ENCODE data around the gene WBP1L.
A peak's percentile ranks its signal among the peaks of the same experiment; 100 is the strongest.
"Not testable (repeated sequence)": the region's sequence is repeated elsewhere in the genome, so short reads cannot be mapped to it uniquely, and the experiment has no call there.

WBP1L gene

DNA sequence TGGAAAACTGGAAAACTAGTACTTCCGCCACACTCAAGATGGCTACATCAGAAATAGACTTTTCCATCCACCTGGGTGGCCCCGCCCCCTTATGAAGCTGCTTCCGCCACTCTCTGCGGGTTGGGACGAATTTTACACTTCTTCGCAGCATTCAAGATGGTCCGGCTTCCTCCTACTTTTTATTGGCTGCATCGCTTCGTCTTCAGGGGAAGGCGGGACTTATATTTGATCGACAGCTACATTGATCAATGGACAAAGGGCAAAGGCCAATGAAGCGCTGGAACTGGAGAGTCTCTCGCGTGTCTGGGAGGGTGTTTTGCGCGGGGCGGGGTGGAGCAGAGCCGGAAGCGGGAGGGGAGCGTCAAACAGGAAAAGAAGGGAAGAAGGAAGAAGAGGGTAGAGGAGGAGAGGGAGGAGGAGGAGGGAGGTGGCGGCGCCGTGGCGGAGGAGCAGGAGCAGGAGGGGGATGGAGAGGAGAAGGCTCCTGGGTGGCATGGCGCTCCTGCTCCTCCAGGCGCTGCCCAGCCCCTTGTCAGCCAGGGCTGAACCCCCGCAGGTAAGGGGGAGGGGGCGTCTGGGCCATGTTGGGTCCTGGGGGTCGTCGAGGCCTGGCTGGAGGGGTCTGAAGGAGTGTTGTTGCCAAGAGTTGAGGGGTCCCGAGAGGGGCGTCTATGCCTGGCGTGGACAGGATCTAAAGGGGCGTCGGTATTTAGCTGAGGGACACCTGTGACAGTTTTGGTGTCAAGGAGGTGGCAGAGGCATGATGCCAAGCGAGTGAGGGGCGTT is at the start of gene WBP1L:
WBP1L (plus strand) TSS at position 361 of the 786 bp plus-strand sequence; CDS start at position 467, 106 bp downstream.
- peak; percentile 88 for DNase-seq

- DNase-seq, result not testable (repeated sequence)
These were observed 48.3 kb upstream of the WBP1L start for GRCh38 chr10:102695401-102695800.

GRCh38 chr10:102696736-102697135 is 47.0 kb upstream of the WBP1L start:
- DNase-seq, result no peak

GRCh38 chr10:102698894-102699293 is 44.9 kb upstream of the WBP1L start:
- no peak for DNase-seq

DNA sequence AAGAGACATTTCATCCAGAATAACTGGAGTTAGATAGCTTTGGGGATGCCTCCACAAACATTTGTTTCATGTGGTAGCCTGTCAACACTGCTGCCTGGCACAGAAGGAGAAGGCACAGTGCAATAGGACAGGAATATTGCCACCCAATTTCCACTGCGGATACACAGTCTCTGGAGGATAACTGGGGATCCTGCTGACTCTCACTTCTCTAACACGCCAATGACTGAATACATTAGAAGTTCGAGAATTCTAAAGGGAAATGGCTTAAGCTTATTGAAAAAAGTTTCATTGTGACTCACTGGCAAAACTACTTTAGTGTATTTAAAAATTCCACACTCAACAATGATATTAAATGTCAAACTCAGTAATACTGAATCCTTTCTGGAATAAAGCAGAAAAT is 42.5 kb upstream of the WBP1L start:
- no peak for DNase-seq

GRCh38 chr10:102701796-102702195 is 42.0 kb upstream of the WBP1L start:
- DNase-seq, result no peak

DNA sequence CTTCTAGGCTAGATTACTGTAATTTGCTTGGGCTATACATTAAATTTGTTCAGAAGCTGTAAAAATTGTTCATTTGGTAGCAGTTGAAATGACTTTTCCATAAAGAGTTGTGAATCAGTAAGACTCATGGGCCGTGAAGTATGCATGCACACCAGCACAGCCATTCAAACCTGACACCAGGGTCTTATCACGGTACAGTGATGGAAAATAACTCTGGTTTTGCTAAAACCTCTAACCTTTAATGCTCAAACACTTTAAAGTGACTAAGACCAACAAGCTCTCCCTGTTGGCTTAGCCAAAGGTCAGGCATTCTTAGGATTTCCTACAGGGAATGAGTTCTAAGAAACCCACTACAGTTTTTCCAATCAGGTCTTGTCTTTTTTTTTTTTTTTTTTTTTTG is 41.0 kb upstream of the WBP1L start:
- no peak for DNase-seq

DNA sequence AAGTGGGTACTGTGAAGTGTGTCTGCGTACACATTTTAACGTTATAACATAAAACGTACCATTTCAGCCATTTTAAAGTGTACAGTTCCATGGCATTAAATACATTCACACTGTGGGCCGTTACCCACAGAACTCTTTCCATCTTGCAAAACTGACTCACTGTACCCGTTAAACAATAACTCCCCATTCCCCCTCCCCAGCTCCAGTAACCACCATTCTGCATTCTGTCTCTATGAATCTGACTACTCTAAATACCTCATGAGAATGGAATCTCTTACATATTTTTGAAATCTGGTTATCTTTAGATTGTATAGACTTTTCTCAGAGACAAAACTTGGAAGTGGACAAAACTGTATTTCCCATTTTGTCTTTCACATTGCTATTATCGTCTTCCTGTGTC is 38.8 kb upstream of the WBP1L start:
- no peak for DNase-seq

- no peak for DNase-seq
These were observed 38.2 kb upstream of the WBP1L start for GRCh38 chr10:102705531-102705930.

DNA sequence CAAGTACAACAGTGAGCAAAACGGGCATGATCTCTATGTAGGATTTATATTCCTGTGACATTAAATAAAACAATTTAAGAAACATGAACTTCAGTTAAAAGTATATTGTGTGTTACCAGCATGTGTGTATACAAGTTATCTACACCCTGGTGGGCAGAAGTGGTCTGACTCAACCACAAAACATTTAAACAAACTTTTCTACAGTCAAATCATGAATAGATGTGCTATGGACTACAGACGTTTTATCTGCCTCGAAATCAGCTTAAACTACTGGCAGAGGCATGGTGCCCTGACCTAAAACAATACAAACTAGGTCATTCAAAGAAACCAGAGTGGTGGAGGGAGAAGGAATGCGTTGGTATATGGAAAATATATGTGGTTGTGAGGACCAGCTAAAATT is 33.1 kb upstream of the WBP1L start:
- no peak for DNase-seq

DNA sequence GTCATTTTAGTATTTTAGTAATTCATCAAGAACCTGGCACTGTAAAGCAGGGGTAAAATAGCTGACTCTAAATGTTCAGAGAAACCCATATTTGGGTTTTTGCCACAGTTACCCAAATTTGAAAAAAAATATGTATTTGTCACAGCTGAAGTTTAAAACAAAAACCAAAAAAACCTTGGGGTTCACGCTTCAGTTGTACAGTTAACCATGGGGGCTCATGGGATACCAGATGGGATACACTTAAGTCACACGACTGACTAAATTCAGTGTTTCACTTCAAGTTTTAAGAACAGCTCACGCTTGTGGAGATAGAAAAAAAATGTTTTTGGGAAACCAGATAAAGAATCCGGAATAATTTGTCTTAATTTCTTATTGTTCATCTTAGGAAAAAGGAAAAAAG is 31.7 kb upstream of the WBP1L start:
- DNase-seq, result no peak

GRCh38 chr10:102712843-102713538 is 30.8 kb upstream of the WBP1L start:
- DNase-seq, result no peak

DNA sequence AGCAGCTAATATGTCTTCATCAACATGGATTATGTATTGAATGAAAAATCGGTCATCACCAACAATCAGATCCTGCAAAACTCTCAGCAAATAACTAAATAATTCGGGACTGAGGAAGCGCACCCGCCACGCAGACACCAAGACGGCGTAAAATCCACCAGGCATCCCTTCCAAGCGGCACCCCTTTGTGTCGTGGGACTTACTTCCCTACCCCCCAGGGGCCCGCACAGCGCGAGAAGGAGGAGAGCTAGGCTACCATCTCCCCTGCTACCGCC is 30.3 kb upstream of the WBP1L start:
- DNase-seq, result no peak

- peak; percentile 43 for DNase-seq
These were observed 29.7 kb upstream of the WBP1L start, which contains the start of gene ARL3 for GRCh38 chr10:102713814-102714620. TSS of gene ARL3 (minus strand) at chr10:102714397. CDS start at chr10:102714275, 122 bp downstream.

DNA sequence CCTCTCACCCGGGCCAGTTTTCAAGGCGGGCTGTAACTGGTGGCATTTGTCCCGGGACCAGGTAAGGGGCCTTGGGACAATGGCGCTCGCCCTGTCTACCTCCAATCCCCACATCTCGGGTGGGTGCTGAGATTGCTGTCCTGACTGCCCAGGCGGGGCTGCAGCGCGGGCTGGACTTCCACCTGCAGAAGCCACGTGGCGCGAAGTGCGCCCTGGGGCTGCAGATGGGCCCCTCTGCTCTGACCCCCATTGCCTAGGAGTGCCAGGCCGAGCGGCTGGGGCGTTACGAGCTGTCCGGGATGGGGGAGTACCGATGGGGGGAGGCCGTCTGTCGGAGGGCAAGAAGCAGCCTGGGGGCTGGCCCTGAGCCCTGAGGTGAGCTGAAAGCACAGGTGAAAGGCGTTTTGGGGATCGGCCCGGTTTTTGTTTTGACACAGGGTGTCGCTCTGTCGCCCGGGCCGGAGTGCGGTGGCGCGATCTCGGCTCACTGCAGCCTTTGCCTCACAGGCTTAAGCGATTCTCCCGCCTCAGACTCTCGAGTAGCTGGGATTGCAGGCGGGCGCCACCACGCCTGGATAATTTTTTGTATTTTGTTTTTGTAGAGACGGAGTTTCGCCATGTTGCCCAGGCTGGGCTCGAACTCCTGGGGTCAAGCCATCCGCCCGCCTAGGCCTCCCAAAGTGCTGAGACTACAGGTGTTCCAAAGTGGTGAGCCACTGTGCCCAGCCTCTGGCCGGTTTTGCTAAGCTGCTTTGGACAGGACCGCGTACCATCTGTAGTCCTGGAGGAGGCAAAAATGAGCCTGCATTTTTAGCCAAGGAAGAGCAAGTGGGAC is 28.9 kb upstream of the WBP1L start, which contains the start of gene SFXN2:
SFXN2 (plus strand) TSS at position 16 of the 835 bp plus-strand sequence. CDS start 12,001 bp downstream, outside the sequence.
- no peak for DNase-seq

- no peak for DNase-seq
These were observed 27.9 kb upstream of the WBP1L start for GRCh38 chr10:102715880-102716279.

- not testable (repeated sequence) for DNase-seq
These were observed 26.7 kb upstream of the WBP1L start for GRCh38 chr10:102716900-102717565.

- no peak for DNase-seq
These were observed 25.5 kb upstream of the WBP1L start for GRCh38 chr10:102718220-102718619.

- DNase-seq, result no peak
These were observed 23.4 kb upstream of the WBP1L start for GRCh38 chr10:102720337-102720736.

DNA sequence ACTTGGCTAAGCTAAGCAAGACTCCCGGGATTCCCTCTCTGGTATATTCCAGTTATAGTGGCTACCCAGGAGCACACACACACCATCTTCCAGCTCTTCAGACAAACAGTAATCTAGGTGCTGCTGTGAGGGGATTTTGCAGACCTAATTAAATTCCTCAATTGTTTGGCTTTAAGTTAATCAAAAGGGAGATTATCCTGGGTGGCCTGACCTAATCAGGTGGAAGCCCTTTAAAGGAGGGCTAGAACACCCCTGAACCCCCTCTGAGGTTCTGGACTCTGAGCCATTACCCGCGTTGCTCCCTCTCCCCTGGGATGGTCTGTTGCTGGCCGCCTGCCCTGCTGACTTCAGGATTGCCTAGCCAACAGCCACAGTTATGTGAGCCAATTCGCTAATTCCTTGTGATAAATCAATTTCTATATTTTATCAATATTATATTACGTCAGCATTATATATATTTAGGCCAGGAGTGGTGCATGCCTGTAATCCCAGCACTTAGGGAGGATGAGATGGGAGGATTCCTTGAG is 22.9 kb upstream of the WBP1L start:
- no peak for DNase-seq

DNA sequence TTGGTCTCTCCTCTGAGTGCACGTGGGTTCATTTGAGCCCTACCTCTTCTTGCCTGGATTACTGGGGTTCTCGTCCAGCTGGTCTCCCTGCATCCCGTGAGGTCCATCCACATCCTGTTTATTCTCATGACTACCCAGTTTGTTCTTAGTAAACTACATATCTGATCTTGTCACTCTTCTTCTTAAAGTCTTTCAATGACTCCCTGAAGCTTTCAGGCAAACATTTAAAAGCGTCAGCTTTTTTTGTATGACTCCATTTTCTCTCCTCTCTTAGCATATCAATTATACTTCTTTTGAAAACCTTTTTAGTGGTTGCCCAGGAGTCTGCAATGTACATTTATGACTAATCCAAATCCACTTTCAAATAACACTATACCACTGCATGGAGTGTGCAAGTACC is 21.8 kb upstream of the WBP1L start:
- DNase-seq, result no peak

DNA sequence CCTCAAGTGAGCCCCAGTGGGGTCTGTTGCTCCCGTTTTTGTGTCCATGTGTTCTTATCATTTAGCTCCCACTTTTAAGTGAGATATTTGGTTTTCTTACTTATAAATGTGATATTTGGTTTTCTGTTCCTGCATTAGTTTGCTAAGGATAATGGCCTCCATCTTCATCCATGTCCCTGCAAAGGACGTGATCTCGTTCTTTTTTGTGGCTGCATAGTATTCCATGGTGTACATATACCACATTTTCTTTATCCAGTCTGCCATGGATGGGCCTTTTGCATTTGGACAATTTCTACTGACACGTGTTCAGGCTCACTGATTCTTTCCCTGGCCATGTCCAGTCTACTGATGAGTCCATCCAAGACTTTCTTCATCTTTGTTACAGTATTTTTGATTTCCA is 19.8 kb upstream of the WBP1L start:
- DNase-seq, result no peak

Data from NCI-H2029 treated with DMSO at 0.1 percent for 48 hours (cell line).